ENCODE results near the gene STOML1.
"Not testable (repeated sequence)": the region's sequence is repeated elsewhere in the genome, so short reads cannot be mapped to it uniquely, and the experiment has no call there.

STOML1 gene

GRCh38 chr15:73944161-73945129, 47.6 kb downstream of the STOML1 start:
- DNase-seq = no peak

DNA sequence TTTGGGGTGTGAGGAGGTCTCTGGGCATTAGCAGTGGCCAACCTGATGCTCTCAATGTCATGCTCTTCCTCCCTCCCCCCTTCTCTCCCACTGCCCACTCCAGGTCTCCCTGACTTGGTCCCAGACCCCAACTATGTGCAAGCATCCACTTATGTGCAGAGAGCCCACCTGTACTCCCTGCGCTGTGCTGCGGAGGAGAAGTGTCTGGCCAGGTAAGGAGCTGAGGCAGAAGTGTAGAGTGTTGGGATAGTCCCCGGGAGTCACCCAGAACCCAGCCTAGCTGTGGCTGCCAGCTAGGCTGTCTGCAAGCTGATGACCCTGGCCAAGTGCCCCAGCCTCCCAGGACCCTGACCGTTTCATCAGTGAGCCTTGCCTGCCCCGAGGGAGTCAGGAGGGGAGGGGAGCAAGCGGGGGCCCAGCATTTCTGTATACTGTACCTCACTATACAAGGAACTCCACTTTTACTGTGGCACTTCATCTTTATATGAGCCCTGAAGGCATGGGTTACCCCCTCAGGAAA, 49.3 kb downstream of the STOML1 start:
- DNase-seq = no peak

DNA sequence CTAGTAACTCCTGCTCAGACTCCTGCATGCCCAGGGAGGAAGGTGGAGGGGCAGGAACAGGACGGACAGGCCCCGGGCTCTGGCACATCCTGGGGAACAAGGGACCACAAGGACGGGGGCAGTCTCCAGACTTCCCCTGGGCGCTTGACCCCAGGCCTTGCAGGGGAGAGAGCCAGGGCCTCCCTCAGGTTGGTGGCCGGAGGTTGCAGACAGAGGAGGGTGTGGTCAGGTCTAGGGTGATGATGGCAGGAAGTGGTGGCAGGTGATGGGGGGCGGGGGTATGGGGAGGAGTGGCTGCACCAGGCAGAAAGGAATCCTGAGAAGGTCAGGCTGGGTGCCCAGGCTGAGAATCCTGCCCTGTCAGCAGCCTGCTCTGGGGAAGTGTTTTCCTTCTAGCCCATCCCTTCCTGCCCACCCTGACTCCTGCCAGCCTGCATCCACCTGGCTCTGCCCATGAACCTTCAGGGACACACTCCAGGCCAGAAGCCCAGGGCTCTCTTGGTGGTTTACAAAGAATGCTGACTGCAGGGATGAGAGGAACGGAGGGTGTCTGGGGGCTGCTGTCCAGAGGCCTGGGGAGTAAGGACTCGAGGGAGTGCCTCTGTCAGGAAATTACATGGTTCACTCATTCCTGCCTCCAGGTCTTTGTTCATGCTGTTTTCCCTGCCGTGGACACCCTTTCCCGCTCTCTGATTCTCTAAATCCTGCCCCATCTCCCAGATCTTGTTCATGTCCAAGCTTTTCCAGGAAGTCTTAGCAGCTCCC, 50.0 kb downstream of the STOML1 start:
- no peak for DNase-seq

DNA sequence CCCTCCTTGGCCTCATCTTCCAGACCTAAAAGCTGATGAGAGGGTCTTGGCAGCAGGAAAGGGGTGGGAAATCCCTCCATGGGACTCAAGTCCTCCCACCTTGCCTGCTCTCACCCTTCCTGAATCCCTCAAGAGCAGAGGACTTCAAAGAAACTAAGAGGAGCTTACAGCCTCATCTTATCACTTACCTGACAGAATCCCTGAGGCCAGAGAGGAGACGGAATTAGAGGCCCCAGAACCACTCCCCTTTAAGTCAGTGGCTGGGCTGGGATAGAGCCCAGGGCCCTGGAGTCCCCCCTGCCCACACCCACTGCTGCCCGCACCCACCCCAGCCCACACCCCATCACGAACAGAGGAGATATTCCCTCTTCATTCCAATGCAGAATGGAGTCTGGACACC, 50.6 kb downstream of the STOML1 start:
- no peak for DNase-seq

GRCh38 chr15:73941044-73941443, 51.1 kb downstream of the STOML1 start:
- DNase-seq = no peak

DNA sequence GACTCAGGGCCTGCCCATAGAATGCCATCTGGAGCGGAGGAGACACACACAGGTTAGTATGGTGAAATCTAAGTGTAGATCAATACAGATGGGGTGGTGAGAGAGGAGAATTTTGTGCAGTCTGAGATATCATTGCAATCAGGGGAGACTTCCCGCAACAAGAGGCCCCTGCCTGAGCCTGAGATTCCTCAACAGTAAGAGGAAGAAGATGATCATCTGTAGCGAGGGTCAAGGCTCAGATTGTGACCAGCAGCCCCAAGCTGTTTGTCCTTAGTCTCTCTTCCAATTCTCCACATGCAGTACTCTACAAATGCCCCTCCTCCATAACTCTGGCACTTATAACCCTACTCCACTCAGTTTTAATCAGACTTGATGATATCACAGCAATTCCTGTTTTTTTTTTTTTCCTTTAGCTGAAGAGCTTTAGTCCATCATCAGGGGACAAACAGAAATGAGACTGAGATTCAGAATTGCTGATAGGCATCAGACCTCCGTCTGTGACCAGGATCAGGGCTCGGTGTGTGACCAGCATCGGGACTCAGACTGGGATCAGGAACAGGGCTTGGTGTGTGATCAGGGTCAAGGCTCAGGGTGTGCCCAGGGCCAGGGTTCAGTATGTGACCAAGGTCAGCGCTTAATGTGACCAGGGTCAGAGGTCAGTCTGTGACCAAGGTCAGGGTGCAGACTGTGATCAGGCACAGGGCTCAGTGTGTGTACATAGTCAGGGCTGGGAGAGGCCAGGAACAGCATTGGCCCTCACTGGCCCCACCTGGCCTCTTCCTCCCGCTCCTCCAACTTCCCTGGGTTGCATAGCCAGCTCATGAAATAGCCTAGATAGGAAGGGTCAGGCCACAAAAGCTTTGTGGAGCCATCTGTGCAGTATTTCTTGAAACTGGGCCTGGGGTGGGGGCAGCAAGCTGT, 51.8 kb downstream of the STOML1 start:
- DNase-seq = no peak

DNA sequence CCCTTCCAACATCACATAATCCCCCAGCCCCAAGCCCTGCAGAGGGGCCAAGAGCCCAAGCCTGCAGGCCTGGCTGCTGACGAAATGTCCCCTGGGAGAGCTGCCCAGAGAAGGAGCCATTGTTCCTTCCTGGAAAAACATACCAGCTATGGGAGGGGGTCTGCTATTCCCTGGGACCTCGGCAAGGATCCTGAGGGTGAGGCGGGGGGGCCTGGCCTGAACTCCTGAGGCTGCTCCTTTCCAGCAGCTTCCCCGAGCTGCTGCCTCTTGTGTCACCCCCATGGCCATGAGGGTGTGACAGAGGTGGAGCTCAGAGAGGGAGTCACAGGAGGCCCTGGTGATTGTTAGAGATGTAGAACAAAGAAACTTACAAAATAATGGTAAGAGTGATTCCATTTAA, 53.0 kb downstream of the STOML1 start:
- DNase-seq = no peak

DNA sequence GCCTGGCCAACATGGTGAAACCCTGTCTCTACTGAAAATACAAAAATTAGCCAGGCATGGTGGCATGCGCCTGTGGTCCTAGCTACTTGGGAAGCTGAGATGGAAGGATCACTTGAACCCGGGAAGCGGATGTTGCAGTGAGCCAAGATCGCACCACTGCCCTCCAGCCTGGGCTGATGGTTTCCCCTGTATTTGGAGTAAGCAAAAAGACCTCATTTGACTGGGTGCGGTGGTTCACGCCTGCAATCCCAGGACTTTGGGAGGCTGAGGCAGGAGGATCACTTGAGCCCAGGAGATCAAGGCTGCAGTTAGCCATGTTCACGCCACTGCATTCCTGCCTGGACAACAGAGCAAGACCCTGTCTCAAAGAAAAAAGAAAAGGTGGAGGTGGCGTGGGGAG, 53.6 kb downstream of the STOML1 start:
- not testable (repeated sequence) for DNase-seq

DNA sequence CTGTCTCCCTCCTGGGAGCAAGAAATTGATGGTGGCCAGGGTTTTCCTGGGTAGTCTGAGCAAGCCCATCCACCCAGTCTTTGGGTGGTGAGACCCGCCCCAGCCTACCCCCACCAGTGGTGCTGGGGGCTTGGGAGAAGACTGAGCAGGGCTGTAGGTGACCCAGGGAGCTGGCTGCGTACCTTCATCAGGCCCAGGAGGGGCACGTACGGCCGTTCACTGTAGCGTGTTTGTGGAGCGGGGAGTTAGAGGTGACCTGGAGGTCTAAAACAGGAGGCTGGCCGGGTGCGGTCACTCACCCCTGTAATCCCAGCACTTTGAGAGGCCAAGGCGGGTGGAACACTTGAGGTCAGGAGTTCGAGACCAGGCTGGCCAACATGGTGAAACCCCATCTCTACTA, 54.4 kb downstream of the STOML1 start:
- DNase-seq = no peak

- no peak for DNase-seq
Measured at GRCh38 chr15:73937296-73937695, 54.8 kb downstream of the STOML1 start.

DNA sequence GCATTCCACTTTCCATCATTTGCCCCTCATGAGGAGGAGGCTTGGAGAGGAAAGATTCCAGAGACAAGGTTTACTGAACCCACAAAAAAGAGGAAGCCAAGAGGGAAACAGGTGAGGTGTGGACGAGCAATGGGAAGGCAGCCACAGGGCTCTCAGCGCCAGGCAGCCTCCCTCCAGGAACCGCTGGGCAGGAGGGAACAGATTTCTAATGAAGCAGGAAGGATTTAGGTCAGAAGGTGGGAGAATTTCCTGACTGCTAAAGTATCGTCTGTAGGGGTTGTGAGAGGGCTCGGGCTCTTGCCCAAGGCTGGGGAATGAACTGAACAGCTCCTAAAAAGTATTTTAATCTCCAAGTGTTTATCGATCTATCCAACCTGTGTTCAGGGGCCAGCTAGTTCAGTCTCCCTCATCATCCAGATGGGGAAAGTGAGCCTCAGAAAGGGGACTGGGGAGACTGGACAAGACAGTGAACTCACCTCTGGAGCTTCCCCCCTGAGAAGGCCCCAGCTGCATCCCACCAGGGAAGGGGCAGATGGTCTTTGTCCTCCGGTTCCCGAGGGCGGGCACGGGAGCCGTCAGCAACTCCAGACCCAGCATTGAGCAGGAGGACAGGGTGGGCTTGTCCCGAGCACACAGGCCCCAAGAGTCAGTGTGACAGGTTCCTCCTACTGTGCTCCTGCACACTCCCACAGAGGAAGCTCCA, 55.4 kb downstream of the STOML1 start:
- no peak for DNase-seq

DNA sequence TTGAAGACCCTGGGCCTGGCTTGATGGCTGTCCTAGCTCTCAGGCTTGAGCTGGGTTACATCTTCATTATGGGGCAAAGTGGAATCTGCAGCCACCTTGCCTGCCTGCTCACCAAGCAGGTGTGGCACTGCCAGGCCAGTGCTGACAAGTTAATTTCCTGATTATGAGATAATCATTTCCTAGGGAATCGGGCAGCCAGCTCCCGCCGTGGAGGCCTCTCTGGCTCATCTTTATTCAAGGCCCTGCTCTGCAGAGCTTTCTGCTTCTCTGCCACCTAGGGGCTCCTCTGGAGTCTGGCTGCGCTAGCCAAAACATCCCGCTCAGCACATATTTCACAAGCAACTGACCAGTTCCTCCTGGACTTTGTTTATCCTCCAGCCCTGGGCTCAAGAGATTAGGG, 55.9 kb downstream of the STOML1 start:
- no peak for DNase-seq

DNA sequence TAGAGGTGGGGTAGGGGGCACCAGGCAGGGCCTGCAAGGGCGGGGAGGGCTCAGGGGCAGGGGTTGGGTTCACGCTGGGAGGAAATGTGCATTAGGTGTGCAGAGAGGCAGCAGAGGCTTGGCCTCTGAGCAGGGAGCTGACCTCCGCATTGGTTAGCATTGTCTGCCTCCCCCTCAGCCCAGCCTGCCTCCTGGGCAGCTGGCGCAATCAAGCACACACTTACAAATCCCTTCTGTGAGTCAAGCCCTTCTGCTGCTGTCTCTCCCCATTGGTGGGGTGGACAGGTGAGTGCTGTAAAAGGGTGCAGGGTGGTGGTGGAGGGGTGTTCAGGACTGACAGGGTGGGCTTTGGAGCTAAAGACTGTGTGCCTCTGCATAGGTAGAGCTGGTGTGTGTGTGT, 56.5 kb downstream of the STOML1 start:
- no peak for DNase-seq

DNA sequence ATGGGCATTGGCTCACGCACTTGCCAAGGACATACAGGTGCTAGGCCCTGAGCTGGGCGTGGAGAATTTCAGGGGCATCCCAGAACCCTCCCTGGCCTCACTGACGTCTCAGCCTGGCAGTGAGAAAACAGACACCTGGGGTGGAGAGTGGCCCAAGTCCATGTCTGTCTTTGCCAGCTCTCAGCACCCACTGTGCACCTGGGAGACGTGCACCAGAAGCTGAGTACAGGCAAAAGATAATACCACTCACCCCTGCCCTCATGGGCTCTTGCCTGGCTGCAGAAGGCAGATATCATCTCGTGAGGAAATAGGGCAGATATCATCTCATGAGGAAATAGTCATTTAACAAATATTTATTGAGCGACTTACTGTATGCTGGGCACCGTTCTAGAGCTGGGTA, 57.8 kb downstream of the STOML1 start:
- DNase-seq = no peak

DNA sequence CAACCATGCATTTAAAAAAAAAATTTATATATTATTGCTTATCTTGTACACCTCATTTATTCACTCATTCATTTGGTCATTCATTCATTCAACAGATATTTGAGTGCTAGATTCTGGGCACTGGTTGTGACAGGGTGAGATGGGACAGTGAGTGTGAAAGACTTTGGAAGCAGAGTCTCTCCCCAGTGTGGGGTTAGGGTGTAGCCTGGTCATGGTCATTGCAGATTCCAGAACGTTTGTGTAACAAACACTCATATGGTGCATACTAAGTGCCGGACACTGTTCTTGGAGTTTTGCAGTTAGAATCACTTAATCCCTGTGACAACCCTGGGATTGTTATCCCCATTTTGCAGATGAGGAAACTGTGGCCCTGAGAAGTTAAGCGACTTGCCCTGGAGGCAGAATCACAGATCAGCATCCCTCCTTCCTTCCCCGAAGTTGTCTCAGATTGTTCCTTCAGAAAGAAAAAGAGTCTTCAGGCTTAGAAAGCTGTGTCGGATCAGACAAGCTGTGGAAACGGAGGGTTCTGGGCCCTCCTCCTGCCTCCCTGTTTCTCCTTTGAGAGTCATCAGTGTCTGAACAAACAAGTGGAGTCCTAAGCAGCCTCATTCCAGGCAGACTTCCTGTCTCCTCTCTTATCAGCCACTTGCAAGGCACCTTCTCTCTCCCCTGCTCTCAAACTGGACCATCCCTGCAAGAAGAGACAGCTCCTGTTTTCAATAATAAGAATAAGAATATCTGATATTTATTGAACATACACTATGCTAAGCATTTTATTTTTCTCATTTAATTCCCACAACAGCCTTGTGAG, 59.5 kb downstream of the STOML1 start:
- no peak for DNase-seq

DNA sequence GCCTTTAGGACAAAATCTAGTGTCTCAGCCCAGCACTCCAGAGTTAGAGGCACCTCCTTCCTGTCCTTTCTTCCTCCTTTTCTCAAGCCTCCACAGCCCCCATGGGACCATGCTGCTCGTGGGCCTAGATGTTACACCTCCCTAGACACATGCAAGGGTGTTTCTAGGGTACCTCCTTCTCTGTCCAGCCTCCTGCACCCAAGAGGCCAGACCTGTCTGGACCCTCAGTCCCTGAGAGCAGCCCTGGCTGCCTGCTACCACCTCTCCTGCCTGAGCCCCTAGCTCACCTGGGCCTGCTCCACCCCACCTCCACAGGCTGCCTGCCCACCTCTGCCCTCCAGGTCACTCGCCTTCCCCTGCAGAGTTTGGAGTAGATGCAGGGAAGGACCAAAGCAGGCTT, 60.7 kb downstream of the STOML1 start:
- no peak for DNase-seq

DNA sequence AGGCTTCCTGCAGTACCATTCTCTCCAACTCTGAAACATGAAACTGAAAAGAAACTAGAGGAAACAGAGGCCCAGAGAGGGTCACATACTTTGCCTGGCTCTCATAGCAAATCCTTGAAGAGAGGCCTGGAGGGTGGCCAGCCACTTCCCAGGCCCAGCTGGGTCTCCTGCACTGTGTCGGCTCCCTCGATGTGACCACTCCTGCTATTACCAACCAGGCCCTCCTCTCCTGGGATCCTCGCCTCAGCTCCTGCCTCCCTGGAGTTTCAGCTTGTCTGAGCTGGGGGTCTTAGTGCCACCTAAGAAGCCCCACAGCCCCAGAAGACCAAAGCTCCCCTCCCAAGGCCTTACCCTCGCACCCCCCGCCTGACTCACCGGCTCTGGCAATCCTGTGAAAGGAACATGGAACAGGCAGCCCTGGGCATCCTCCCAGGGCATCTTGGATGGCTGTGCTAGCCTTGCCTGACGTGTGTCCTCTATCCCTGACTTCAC, 61.3 kb downstream of the STOML1 start:
- no peak for DNase-seq

DNA sequence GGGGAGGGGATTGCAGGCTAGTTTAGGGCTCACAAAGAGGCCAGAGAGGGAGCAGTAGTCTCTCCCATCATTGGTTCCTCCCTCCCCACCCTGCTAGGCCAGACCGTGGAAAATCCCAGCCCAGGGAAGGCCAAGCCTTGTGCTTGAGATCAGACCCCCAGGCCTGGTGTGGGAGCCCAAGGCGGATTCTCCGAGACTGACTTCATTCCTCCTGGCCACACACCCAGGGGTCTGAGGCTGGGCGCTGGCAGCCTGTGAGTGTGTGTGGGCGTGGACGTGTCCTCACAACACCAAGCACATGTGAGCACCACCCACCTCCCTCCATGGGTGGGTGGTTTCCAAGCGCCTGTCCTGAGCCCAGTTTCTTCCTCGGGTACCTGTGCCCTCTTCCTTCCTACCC, 61.7 kb downstream of the STOML1 start:
- no peak for DNase-seq

- no peak for DNase-seq
Measured at GRCh38 chr15:73928971-73929627, 63.0 kb downstream of the STOML1 start.

All from inflammatory macrophage treated with lipopolysaccharide for 4 hours (primary cell).